Measurements from ENCODE around the gene SPEN.

SPEN gene

DNA sequence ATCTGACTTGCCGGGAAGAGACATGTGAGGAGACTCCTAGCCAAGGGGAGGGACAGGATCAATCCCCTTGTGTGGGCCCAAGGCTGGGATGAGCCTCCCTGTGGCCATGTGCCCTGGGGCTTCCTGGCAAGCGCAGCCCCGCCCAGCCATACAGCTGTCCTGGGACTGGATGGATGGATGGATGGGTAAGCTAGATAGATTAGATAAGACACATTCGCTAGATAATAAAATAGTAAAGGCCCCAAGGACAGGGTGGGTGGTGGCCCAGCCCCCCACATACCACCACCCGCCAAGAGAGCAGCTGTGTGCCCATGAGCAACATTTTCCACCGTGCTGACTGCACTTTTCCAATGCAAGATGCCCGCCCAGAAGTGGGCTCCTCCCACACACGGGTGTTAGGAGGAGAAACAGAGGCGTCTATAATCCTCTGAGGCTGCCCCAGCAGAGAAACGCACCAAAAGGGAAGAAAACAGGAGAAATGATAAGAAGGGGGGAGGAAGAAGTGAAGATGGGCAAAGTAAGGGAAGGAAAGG is 103.3 kb downstream of the SPEN start:
- no peak overlapping the region for H3K4me2 ChIP-seq (ENCODE audit: low read depth, low read length, poor library complexity, severe bottlenecking)
- peaks cover 59% of the 10 kb centered on the region for H3K79me2 ChIP-seq (ENCODE audit: insufficient read depth, low read length)
- H3K36me3 ChIP-seq (ENCODE audit: insufficient read depth, low read length) = peaks cover 31% of the 10 kb centered on the region; the same call in 1 of the 2 replicates
- TF ChIP-seq, protein P1, sequence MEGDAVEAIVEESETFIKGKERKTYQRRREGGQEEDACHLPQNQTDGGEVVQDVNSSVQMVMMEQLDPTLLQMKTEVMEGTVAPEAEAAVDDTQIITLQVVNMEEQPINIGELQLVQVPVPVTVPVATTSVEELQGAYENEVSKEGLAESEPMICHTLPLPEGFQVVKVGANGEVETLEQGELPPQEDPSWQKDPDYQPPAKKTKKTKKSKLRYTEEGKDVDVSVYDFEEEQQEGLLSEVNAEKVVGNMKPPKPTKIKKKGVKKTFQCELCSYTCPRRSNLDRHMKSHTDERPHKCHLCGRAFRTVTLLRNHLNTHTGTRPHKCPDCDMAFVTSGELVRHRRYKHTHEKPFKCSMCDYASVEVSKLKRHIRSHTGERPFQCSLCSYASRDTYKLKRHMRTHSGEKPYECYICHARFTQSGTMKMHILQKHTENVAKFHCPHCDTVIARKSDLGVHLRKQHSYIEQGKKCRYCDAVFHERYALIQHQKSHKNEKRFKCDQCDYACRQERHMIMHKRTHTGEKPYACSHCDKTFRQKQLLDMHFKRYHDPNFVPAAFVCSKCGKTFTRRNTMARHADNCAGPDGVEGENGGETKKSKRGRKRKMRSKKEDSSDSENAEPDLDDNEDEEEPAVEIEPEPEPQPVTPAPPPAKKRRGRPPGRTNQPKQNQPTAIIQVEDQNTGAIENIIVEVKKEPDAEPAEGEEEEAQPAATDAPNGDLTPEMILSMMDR (conservative IDR thresholded peaks at IDR 0.05; ENCODE audit: low read length) = no peak
- TF ChIP-seq EZH2phosphoT487 (IDR thresholded peaks at IDR 0.05; ENCODE audit: borderline replicate concordance) = no peak
- H2AFZ ChIP-seq (ENCODE audit: low read length) = no peak overlapping the region
- no peaks in the 10 kb centered on the region for H3K9me2 ChIP-seq (replicated peaks; ENCODE audit: low read depth, low read length)
- H3K9me3 ChIP-seq (ENCODE audit: insufficient read depth, low read depth, low read length) = no peaks in the 10 kb centered on the region
- no peak overlapping the region for H3K9ac ChIP-seq (ENCODE audit: low read depth, low read length, poor library complexity, severe bottlenecking)
- no peaks in the 10 kb centered on the region for H3F3A ChIP-seq (ENCODE audit: low read depth)
- peaks cover 5% of the 10 kb centered on the region for H3K4me1 ChIP-seq (ENCODE audit: insufficient read depth, low read length, poor library complexity, severe bottlenecking)
- H3K4me3 ChIP-seq (ENCODE audit: low read length, poor library complexity, severe bottlenecking) = no peak overlapping the region
- H3K27me3 ChIP-seq (ENCODE audit: insufficient read depth, low read length, poor library complexity, severe bottlenecking) = no peaks in the 10 kb centered on the region
- H4K20me1 ChIP-seq (ENCODE audit: insufficient read depth, low read length, poor library complexity, severe bottlenecking) = peaks cover 17% of the 10 kb centered on the region

DNA sequence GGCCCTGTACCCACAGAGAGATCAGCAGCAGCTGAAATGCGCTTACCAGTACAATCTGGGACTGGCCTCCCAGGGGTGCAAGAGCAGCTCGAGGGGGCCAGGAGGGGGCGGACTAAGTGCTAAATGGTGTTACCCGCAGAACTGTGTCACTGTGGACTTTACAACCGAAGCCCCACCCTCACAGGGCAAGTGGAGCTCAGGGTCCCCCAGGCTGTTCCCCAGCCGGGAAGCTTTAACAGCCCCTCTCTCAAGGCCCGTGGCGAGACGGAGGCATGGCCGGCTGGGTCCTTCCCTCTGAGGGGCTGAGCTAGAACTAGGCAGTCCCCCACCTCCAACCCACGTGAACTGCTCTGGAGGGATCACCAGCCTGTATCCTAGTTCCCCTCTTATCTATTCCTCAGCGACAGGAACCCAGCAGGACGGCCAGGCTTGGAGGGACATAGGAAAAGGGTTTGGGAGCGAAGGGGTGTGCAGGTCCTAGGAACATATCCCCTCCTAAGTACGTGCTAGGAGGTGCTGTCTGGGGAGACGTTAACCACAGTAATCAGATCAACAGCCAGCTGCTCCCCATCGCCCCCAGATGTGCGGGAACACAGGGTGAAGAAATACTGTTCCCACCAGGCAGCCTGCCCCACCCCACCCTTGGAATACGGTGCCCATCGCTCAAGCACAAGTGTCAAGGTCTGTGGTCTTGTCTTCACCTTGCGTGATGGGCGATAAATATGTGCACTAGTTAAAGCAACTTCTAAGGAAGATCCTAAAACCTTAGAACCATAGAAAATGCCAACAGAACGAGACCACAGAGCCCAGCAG is 104.0 kb downstream of the SPEN start:
- Histone ChIP-seq H3F3A (ENCODE audit: low read depth) (no peaks in the 10 kb centered on the region), H3K4me3 (ENCODE audit: low read length, poor library complexity, severe bottlenecking) (no peak overlapping the region), H4K20me1 (ENCODE audit: insufficient read depth, low read length, poor library complexity, severe bottlenecking) (peaks cover 17% of the 10 kb centered on the region), H3K4me2 (ENCODE audit: low read depth, low read length, poor library complexity, severe bottlenecking) (no peak overlapping the region), H3K27me3 (ENCODE audit: insufficient read depth, low read length, poor library complexity, severe bottlenecking) (no peaks in the 10 kb centered on the region), H2AFZ (ENCODE audit: low read length) (no peak overlapping the region), H3K9ac (ENCODE audit: low read depth, low read length, poor library complexity, severe bottlenecking) (no peak overlapping the region), H3K4me1 (ENCODE audit: insufficient read depth, low read length, poor library complexity, severe bottlenecking) (peaks cover 5% of the 10 kb centered on the region), H3K9me3 (ENCODE audit: insufficient read depth, low read depth, low read length) (no peaks in the 10 kb centered on the region), H3K9me2 (replicated peaks; ENCODE audit: low read depth, low read length) (no peaks in the 10 kb centered on the region), H3K79me2 (ENCODE audit: insufficient read depth, low read length) (peaks cover 66% of the 10 kb centered on the region), H3K36me3 (ENCODE audit: insufficient read depth, low read length) (peaks cover 24% of the 10 kb centered on the region; the same call in 1 of the 2 replicates)
- TF ChIP-seq, protein P1 (conservative IDR thresholded peaks at IDR 0.05; ENCODE audit: low read length) = no peak

DNA sequence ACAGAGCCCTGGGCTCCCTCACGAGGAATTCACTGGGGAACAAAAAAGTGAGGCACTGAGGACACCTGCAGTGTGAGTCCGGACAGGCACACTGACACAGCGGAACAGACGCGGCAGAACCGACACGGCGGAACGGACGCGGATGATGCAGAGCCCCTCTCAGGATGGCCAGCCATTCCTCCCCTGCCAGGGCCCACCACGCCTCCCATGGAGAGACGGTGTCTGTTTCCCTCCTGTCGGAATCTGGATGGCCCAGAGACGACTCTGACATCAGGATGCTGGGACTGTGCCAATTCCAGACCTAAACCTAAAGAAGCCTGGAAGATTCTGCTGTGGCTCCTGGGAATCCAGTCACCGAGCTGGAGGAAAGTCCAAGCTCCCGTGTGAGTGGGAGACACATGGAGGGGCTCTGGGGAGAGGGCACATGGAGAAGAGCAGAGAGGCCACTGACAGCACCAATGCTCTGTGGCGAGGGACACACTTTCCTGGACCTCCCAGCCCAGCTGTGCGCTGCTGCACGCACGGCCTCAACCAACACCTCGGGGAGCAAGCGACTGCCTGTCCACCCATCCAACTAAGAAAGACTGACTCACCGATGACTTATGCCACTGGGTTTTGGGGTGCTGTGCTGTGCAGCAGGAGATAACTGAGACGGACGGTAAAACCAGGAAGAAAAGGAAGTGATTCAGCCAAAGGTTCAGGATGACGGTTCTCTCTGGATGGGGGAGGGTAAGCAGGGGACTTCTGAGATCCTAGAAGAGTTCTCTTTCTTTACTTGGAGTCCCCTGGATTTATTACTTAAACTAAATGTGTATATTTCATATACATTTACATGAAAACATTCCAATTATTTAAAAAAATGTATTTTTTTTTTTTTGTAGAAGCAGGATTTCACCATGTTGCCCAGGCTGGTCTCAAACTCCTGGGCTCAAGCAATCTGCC is 105.1 kb downstream of the SPEN start:
- H2AFZ ChIP-seq (ENCODE audit: low read length) = no peak overlapping the region
- TF ChIP-seq EZH2phosphoT487 (IDR thresholded peaks at IDR 0.05; ENCODE audit: borderline replicate concordance) = no peak
- TF ChIP-seq, protein P1 (conservative IDR thresholded peaks at IDR 0.05; ENCODE audit: low read length) = no peak
- H3K36me3 ChIP-seq (ENCODE audit: insufficient read depth, low read length) = peaks cover 14% of the 10 kb centered on the region; the same call in 1 of the 2 replicates
- H3K4me1 ChIP-seq (ENCODE audit: insufficient read depth, low read length, poor library complexity, severe bottlenecking) = peaks cover 5% of the 10 kb centered on the region
- H3K4me3 ChIP-seq (ENCODE audit: low read length, poor library complexity, severe bottlenecking) = no peak overlapping the region
- no peaks in the 10 kb centered on the region for H3F3A ChIP-seq (ENCODE audit: low read depth)
- H3K79me2 ChIP-seq (ENCODE audit: insufficient read depth, low read length) = peaks cover 72% of the 10 kb centered on the region
- H3K27me3 ChIP-seq (ENCODE audit: insufficient read depth, low read length, poor library complexity, severe bottlenecking) = no peaks in the 10 kb centered on the region
- H3K9me3 ChIP-seq (ENCODE audit: insufficient read depth, low read depth, low read length) = no peaks in the 10 kb centered on the region
- H3K9ac ChIP-seq (ENCODE audit: low read depth, low read length, poor library complexity, severe bottlenecking) = no peak overlapping the region
- peaks cover 17% of the 10 kb centered on the region for H4K20me1 ChIP-seq (ENCODE audit: insufficient read depth, low read length, poor library complexity, severe bottlenecking)
- no peaks in the 10 kb centered on the region for H3K9me2 ChIP-seq (replicated peaks; ENCODE audit: low read depth, low read length)
- H3K4me2 ChIP-seq (ENCODE audit: low read depth, low read length, poor library complexity, severe bottlenecking) = no peak overlapping the region
